GM19324 (cell line): ENCODE results near the gene OR5H1.
"Not testable (repeated sequence)": the region's sequence is repeated elsewhere in the genome, so short reads cannot be mapped to it uniquely, and the experiment has no call there.

Experiments
- ATAC-seq: cut with Tn5 transposase; IDR thresholded peaks from one replicate; pipeline ENCODE4 v1.9.1; 2021; ENCODE audit warnings: mild to moderate bottlenecking, moderate library complexity; ENCODE audit not compliant: unreplicated experiment, low FRiP score

The OR5H1 gene

DNA sequence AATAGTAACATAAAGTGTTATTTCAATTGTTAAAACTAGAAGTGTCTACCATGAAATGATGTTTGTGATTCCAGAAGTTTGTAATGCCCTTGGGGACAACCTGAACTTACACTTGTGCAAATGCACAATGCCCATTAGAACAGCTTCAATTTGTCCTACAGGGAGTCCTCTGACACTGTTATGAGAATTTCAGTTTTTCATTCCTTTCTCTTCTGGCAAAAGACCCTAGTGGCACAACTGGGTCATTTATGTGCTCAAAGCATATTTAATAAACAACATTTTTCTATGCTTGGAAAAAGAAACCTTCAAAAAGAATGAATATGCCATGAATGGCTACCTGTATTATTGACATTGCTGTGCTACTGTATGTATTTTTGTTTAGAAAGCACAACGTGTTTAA is at the start of gene OR5H1:
TSS of gene OR5H1 (plus strand) at position 301 of the 400 bp plus-strand sequence. CDS start 1,977 bp downstream, outside the sequence.
- ATAC-seq, result no peak

GRCh38 chr3:98086873-98087272 is 43.6 kb upstream of the OR5H1 start, which contains the start of gene OR5AC2:
OR5AC2 (plus strand) TSS chr3:98087173; CDS start chr3:98087173, 0 bp downstream.
- no peak for ATAC-seq

DNA sequence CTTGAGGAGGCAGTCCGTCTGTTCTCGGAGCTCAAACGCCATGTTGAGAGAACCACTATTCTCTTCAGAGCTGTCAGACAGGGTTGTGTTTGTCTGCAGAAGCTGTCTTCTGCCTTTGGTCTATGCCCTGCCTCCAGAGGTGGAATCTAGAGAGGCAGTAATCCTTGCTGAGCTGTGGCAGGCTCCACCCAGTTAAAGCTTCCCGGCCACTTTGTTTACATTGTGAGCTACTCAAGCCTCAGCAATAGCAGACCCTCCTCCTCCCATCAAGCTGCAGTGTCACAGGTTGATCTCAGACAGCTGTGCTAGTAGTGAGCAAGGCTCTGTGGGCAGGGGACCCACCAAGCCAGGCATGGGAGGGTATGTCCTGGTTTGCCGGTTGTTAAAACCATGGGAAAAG is 34.6 kb upstream of the OR5H1 start:
- ATAC-seq, result no peak

DNA sequence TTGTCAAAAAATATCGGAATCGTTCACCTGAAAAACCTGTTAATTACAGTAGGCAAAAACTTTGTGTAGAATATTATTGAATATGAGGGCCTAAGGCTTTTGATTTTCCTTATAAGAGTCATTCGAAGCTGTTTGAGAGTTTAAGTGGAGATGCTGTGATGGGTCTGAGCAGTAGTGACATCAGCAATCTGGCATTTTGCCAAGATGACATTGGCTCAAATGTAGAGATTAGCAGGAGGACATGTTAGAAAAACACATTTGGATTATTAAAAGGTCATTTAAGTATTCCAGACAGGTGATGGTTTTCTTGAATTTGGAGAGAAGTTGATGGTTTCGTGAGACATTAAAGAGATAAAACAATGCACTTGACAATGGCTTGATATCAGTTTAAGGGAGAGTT is 30.7 kb upstream of the OR5H1 start:
- no peak for ATAC-seq

DNA sequence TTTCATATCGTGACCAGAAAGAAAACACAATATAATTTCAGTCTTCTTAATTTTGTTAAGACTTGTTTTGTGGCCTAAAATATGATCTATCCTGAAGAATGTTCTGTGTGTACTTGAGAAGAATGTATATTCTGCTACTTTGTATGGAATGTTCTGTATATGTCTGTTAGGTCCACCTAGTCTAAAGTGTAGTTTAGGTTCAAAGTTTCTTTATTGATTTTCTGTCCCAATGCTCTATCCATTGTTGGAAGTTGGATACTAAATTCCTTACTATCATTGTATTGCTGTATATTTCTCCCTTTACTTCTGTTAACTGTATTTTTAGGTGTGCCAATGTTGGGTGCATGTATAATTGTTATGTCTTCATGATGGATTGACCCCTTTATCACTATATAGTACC is 22.4 kb upstream of the OR5H1 start:
- ATAC-seq, result no peak

DNA sequence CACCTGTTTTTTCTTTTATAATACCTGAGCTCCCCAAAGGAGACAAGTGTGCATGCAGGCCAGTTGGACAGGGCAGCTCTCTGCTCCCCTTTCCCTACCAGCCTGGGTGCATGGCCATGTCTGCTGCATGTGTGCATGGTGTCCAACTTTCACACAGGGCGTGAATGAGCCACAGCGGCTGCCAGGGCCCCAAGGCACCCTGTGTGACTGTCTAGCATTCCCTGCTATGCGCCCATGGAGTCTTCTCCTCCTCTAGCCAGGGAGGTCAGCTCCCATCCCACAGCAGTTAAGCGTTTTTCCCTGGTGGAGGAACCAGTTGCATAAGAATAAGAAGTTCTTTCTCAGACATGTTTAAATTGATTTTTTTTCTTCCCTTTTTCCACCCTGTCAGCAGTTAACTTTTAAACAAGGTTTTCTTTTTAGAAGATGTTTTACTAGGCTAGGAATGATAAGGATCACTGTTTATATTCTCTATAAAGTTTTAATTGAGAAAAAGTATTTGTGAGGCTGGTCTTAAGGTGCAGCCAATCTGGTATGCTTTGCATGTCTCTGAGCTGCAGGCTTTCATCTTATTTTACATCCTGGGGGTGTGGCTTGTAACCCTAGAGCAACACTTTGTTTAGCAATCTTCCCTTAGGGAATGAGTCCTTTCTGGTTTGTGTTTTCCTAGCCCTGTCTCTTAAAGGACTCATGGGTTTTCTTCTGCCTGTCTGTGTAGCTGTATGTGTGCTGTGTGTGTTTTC is 20.5 kb upstream of the OR5H1 start:
- ATAC-seq, result no peak

- ATAC-seq, result no peak
These were observed 20.0 kb upstream of the OR5H1 start for GRCh38 chr3:98110550-98110908.

- ATAC-seq, result no peak
These were observed 16.3 kb upstream of the OR5H1 start for GRCh38 chr3:98114264-98114663.

DNA sequence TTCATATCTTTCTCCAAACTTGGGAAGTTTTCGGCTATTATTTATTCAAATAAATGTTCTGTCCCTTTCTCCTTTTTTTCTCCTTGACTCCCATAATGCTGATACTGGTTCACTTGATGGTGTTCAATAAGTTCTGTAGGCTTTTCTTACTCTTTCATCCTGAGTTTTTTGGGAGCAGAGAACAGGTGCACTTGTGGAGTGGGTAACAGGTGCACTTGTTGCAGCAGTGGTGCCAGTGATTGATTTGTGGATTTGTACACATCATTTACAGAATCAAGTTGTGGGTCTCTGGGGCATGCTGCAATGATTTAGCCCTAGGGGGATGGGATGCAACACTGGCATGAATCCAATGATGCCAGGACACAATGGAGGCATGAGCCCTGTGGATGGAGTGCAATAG is 14.8 kb upstream of the OR5H1 start:
- ATAC-seq, result no peak

- no peak for ATAC-seq
These were observed 6.1 kb downstream of the OR5H1 start for GRCh38 chr3:98136631-98137030.

DNA sequence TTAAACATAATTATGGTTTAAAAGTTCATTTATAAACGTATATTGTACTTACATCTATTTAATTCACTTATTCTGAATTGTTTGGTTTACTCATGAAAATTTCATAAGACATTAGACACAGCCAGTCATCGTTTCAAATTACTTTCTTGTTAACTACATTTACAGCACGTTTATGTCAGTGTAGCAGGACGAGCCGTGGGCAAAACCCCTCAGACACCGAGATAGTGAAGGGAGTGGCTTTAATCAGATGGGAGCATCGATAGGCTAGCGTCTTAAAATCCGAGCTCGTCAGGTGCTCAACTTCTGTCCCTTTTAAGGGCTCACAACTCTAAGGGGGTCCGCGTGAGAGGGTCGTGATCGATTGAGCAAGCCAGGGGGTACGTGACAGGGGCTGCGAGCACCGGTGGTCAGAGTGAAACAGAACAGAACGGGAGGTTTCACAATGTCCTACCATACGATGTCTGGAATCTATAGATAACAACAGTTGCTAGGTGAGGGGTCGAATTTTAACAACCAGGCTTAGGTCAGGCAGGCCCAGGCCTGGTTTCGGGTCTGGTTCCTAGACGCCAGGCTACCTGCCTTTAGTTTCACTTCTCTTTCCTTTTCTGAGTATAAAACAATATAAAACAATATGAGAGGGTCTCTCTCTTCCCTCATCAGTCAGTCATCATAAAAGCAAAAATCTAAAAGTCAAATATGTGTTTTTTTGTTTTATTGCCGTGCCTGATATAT is 7.5 kb downstream of the OR5H1 start:
- not testable (repeated sequence) for ATAC-seq

- ATAC-seq, result no peak
These were observed 10.0 kb downstream of the OR5H1 start for GRCh38 chr3:98140531-98140930.

DNA sequence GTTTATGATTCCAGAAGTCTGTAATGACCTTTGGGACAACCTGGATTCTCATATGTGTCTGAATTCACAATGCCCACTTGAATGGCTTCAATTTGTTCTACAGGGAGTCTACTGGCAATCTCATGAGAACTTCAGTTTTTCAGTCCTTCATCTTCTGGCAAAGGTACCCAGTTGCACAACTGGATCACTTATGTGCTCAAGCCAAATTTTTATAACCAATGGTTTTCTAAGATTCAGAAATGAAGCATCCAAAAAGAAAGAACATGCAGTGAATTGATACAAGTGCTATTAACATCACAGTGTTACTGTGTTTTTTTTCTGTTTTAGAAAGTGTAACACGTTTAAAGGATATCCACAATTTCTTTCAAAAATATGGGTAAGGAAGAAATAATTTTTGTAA is 16.7 kb downstream of the OR5H1 start, which contains the start of gene OR5H14:
TSS of gene OR5H14 (plus strand) at position 301 of the 400 bp plus-strand sequence. CDS start 1,907 bp downstream, outside the sequence.
- no peak for ATAC-seq

DNA sequence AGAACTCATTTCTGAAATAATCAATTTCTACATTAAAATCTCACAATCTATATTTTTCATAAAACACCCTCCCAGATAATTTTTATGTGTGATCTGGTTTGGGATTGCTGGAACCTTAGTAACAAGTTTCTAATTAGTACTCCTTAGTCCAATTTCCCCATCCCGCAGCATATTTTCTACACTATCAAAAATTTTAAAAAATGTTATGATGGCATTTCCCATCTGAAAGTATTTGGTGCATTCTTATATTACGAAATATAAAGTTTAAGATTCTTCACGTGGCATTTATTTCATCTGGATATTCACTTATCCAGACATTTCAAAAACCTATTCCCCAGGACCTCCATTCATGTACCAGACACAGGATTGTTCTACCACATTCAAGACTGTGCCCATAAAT is 18.2 kb downstream of the OR5H1 start:
- no peak for ATAC-seq

- not testable (repeated sequence) for ATAC-seq
These were observed 18.9 kb downstream of the OR5H1 start for GRCh38 chr3:98149456-98149855.

GRCh38 chr3:98151241-98151640 is 20.7 kb downstream of the OR5H1 start:
- no peak for ATAC-seq

- ATAC-seq, result no peak
These were observed 35.9 kb downstream of the OR5H1 start, which contains the start of gene OR5H15 for GRCh38 chr3:98166396-98166795. OR5H15 (plus strand) TSS chr3:98166696; CDS start chr3:98168700, 2,004 bp downstream.

GRCh38 chr3:98171071-98171470 is 40.5 kb downstream of the OR5H1 start:
- ATAC-seq, result no peak

DNA sequence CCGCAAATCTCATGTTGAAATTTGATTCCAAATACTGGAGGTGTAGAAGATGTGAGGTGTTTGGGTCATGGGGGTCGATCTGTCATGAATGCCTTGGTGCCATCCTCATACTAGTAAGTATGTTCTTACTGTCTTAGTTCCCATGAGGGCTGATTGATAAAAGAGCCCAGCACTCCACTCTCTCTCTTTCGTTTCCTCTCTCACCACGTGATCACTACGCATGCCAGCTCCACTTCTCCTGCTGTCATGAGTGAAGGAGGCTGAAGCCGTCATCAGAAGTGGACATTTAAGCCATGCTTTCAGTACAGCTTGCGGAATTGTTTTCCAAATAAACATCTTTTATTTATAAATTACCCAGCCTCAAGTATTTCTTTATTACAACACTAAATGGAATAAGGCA is 42.1 kb downstream of the OR5H1 start:
- no peak for ATAC-seq

DNA sequence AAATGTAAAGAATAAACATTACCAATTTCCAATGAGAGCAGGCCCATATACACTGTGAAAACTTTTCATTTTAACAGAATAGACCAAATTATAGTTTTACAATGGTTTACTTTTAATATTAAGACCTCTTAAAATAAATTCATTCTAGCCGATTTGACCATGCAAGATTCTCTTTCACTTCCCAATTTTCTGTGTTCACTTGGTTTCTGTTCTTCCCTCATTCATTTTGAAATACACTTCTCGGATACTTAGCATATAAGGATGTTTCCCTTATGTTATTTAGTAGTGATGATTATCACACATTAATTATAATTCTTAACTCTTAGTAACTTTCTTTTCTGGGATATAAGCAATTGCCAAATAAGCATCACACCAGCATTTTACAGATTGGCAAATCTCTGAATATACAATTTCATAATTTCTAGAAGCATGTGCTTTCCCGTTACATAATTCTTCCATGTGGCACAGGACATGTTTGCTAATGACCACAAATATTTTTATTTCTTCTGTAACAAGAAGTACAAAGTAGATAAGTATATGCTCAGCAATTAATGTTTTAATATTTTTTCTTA is 49.9 kb downstream of the OR5H1 start:
- no peak for ATAC-seq

GRCh38 chr3:98182196-98182595 is 51.7 kb downstream of the OR5H1 start:
- ATAC-seq, result no peak
